WERI-Rb-1 (cell line): ENCODE measurements around the gene MED25.

Experiments
- DNase-seq: peaks from one replicate; pipeline ENCODE4 v3.0.0-alpha.2; 2020
- H3K27ac ChIP-seq: fragments of 250-450 bp; sonication (Bioruptor Pico); 2 replicates; pipeline ENCODE4 v1.5.1; 2020; ENCODE audit warnings: mild to moderate bottlenecking, moderate library complexity
- H3K27me3 ChIP-seq: fragments of 250-450 bp; sonication (Bioruptor Pico); 2 replicates; pipeline ENCODE4 v1.5.1; 2021; ENCODE audit warnings: mild to moderate bottlenecking, low read depth, moderate library complexity; ENCODE audit not compliant: insufficient read depth, severe bottlenecking
- H3K36me3 ChIP-seq: fragments of 250-450 bp; sonication (Bioruptor Pico); 2 replicates; pipeline ENCODE4 v1.5.1; 2020; ENCODE audit warnings: mild to moderate bottlenecking, moderate library complexity
- H3K4me3 ChIP-seq: 2 replicates; pipeline ENCODE4 v1.5.1; 2011; ENCODE audit warnings: low read depth, mild to moderate bottlenecking, control low read depth, low read length
- H3K9me3 ChIP-seq: fragments of 250-450 bp; sonication (Bioruptor Pico); 2 replicates; pipeline ENCODE4 v1.5.1; 2021; ENCODE audit warnings: mild to moderate bottlenecking, moderate library complexity; ENCODE audit not compliant: severe bottlenecking
- CTCF ChIP-seq: IDR thresholded peaks from 2 replicates; pipeline ENCODE4 v1.5.1; 2011; ENCODE audit warnings: low read depth, mild to moderate bottlenecking, control low read depth, inconsistent platforms, low read length

The MED25 gene

GRCh38 chr19:49807904-49808675, 10.0 kb upstream of the MED25 start:
- Histone ChIP-seq H3K27me3 (no peaks in the 10 kb centered on the region), H3K4me3 (no peak overlapping the region), H3K36me3 (peaks cover 40% of the 10 kb centered on the region), H3K9me3 (no peaks in the 10 kb centered on the region), H3K27ac (no peak overlapping the region)
- no peak for DNase-seq
- no peak for TF ChIP-seq CTCF

- H3K9me3 ChIP-seq, result no peaks in the 10 kb centered on the region
- no peak for TF ChIP-seq CTCF
- peak; percentile 91 for DNase-seq
- H3K4me3 ChIP-seq, result peak overlapping the region; percentile 35
- peaks cover 33% of the 10 kb centered on the region for H3K36me3 ChIP-seq
- H3K27me3 ChIP-seq, result no peaks in the 10 kb centered on the region
- peak overlapping the region; percentile 36 for H3K27ac ChIP-seq
Measured at GRCh38 chr19:49808711-49809159, 9.4 kb upstream of the MED25 start.

GRCh38 chr19:49809160-49809940, 8.7 kb upstream of the MED25 start:
- Histone ChIP-seq H3K27me3 (no peaks in the 10 kb centered on the region), H3K36me3 (peaks cover 32% of the 10 kb centered on the region), H3K9me3 (no peaks in the 10 kb centered on the region), H3K27ac (peak overlapping the region; percentile 36), H3K4me3 (peak overlapping the region; percentile 35)
- TF ChIP-seq CTCF, result no peak
- peak; percentile 34 for DNase-seq

- DNase-seq, result no peak
- Histone ChIP-seq H3K27me3 (no peaks in the 10 kb centered on the region), H3K4me3 (no peak overlapping the region), H3K9me3 (no peaks in the 10 kb centered on the region), H3K36me3 (peaks cover 27% of the 10 kb centered on the region), H3K27ac (peak overlapping the region; percentile 36)
- no peak for TF ChIP-seq CTCF
Measured at GRCh38 chr19:49809941-49810389, 8.1 kb upstream of the MED25 start.

- DNase-seq, result no peak
- H3K36me3 ChIP-seq, result peaks cover 16% of the 10 kb centered on the region
- H3K4me3 ChIP-seq, result no peak overlapping the region
- H3K27ac ChIP-seq, result no peak overlapping the region
- H3K9me3 ChIP-seq, result no peaks in the 10 kb centered on the region
- H3K27me3 ChIP-seq, result no peaks in the 10 kb centered on the region
- no peak for TF ChIP-seq CTCF
Measured at GRCh38 chr19:49811328-49811727, 6.8 kb upstream of the MED25 start.
